HG03442 (cell line): ENCODE results near the gene KIF3C.
"Not testable (repeated sequence)": the region's sequence is repeated elsewhere in the genome, so short reads cannot be mapped to it uniquely, and the experiment has no call there.

Experiments used
- ATAC-seq: cut with Tn5 transposase; IDR thresholded peaks from one replicate; pipeline ENCODE4 v1.9.1; 2021; ENCODE audit warnings: mild to moderate bottlenecking, moderate library complexity; ENCODE audit not compliant: unreplicated experiment

The KIF3C gene

DNA sequence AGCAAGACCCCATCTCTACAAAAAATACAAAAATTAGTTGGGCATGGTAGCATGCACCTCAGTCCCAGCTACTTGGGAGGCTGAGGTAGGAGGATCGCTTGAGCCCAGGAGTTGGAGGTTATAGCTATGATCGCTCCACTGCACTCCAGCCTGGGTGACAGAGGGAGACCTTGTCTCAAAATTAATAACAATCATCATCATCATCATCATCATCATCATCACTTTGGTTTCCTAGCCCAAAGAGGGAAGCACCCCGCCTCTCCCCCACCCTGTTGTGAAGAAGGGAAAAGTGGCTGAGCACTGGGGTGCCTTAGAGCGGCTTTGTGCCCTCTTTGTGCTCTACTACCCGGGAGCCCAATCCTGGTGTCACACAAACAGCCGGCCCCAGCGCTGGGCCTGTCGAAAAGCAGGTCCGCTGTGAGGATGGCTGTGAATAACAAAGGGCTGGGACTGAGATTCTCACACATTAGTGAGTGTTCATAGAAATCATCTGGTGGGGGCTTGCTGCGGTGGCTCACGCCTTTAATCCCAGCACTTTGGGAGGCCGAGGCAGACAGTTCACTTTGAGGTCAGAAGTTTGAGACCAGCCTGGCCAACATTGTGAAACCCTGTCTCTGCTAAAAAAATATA is 61.4 kb downstream of the KIF3C start:
- ATAC-seq, result no peak

DNA sequence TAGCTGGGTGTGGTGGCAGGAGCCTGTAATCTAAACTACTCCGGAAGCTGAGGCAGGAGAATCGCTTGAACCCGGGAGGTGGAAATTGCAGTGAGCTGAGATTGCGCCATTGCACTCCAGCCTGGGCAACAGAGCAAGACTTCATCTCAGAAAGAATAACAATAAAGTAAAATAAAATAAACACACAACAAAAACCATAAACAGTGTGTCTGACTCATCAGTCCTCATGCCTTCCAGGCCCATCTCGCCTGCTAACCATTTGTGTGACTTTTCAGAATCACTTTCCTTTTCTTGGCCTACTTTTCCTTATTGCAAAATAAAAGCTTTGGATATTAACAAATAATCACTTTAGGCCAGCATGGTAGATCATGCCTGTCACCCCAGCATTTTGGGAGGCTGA is 62.0 kb downstream of the KIF3C start:
- ATAC-seq, result no peak

DNA sequence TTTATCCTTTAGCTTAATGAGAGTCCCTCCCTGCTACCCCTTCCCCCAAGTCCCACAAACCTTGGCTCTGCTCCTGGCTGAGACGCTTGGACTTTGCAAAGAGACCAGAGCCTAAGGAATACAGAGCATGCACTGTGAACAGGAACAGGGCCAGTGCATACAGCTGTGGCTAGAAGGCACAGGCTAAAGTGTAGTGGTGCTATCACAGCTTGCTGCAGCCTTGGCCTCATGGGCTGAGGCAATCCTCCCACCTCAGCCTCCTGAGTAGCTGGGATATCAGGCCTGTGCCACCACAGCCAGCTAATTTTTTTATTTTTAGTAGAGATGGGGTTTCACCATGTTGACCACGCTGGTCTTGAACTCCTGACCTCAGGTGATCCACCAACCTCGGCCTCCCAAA is 64.5 kb downstream of the KIF3C start:
- no peak for ATAC-seq

DNA sequence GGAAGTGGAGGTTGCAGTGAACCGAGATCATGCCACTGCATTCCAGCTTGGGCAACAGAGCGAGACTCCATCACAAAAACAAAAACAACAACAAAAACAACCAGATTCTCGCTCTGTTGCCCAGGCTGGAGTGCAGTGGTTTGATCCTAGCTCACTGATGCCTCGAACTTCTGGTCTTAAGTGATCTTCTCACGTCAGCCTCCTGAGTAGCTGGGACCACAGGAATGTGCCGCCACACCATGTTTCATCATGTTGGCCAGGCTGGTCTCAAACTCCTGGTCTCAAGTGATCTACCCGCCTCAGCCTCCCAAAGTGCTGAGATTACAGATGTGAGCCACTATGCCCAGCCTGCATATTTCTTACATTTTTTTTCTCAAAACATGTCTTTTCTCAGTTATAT is 64.9 kb downstream of the KIF3C start:
- not testable (repeated sequence) for ATAC-seq

DNA sequence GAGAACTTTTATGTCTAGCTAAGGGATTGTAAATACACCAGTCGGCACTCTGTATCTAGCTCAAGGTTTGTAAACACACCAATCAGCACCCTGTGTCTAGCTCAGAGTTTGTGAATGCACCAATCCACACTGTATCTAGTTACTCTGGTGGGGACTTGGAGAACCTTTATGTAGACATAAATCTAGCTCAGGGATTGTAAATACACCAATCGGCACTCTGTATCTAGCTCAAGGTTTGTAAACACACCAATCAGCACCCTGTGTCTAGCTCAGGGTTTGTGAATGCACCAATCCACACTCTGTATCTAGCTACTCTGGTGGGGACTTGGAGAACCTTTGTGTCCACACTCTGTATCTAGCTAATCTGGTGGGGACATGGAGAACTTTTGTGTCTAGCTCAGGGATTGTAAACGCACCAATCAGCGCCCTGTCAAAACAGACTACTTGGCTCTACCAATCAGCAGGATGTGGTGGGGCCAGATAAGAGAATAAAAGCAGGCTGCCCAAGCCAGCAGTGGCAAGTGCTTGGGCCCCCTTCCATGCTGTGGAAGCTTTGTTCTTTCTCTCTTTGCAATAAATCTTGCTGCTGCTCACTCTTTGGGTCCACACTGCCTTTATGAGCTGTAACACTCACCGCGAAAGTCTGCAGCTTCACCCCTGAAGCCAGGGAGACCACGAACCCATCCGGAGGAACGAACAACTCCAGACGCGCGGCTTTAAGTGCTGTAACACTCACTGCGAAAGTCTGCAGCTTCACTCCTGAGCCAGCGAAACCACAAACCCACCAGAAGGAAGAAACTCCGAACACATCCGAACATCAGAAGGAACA is 66.1 kb downstream of the KIF3C start:
- not testable (repeated sequence) for ATAC-seq

DNA sequence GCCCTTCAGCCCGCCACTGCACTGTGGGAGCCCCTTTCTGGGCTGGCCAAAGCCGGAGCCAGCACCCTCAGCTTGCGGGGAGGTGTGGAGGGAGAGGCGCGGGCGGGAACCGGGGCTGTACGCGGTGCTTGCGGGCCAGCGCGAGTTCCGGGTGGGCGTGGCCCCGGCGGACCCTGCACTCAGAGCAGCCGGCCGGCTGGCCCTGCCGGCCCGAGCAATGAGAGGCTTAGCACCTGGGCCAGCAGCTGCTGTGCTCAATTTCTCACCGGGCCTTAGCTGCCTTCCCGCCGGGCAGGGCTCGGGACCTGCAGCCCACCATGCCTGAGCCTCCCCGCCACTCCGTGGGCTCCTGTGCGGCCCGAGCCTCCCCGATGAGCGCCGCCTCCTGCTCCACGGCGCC is 66.9 kb downstream of the KIF3C start:
- ATAC-seq, result not testable (repeated sequence)

DNA sequence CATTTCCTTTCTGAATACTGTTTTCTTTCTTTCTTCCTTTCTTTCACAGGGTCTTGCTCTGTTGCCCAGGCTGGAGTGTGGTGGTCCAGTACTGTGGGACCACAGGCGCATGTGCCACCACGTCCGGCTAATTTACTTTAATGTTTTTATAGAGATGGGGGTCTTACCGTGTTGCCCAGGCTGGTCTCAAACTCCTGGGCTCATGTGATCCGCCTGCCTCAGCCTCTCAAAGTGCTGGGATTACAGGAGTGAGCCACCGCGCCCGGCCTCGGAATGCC is 68.7 kb downstream of the KIF3C start:
- ATAC-seq, result not testable (repeated sequence)

DNA sequence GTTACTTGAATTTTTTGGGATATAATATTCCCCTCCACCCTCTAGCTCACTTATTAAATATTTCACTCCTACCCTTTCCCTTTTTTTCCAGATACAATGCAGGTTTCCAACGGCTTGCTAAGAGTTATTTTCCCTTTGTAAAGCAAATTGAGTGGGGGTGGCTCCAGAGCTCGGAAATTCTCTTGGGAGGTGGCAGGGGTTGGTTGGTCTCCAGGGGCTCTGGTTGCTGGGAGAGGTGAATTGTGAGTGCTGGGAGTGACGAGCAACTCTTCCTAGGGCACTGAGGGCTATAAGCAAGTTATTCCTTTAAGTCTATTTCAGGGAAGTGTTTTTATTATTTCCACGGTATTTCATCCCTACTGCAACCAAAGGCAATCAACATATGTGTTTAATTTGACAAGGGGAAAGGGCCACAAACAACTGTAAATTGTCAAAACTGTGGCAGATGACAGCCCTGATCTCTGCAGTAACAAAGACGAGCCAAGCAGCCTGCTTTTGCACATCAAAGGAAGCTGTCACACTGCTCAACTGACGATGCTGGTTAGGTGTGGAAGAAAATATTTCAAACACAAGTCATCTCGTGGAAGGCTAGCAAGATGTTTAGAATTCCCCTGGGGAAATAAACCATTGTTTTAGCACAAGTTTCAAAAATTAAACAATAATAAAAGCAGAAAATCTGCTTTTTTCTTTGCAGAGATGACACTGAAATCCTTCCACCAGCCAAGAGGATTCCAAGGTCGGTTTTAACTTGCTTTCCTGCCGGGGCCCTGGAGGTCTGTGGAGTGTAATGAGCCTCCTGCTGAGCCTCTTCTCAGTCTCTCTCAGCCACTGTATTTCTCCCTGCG is 69.2 kb downstream of the KIF3C start:
- no peak for ATAC-seq

DNA sequence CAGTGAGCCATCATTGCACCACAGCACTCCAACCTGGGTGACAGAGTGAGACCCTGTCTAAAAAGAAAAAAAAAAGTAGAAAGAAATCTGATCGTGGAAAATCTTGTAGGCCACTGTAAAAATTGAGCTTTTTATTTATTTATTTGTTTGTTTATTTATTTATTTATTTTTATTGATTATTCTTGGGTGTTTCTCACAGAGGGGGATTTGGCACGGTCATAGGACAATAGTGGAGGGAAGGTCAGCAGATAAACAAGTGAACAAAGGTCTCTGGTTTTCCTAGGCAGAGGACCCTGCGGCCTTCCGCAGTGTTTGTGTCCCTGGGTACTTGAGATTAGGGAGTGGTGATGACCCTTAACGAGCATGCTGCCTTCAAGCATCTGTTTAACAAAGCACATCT is 72.7 kb downstream of the KIF3C start:
- ATAC-seq, result not testable (repeated sequence)

DNA sequence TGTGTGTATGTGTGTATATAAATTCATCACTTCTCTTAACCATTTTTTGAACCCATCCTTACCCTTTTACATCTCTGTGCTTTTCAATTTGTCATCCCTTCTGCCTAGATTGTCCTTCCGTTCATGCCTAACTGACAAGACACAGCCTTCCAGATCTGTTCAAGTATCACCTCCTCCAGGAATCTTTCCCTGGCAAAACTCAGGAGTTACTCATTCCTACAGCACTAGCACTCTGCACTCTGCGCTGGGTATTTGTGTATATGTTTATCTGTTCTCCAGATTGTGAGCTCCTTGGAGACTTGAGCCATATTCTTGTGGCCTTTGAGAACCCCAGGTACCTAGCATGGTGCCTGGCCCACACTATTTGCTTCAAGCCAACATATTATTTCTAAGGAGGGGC is 77.2 kb downstream of the KIF3C start:
- ATAC-seq, result no peak

DNA sequence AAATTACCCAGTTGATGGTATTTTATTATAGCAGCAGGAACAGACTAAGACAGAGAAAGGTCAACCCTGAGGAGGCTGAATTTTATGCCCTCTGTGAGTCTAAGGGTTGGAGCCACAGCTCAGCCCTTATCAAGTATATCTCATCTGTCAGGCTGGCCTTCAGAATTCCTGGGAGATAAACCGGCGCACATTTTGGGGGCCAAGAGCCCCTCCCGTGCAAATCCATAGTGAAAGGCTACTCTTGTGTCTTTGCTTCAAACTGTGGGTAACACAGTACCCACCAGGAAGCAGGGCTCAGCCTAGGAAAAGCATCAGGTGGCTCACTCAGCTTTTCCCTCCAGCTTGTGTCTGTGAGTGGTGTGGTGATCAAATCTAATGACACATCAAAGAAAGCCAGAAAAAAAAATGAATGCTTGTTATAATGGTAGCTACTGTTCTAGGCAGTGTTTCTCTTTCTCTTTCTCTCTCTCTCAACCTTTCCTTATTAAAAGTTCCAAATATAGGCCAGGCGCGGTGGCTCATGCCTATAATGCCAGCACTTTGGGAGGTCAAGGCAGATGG is 79.0 kb downstream of the KIF3C start:
- no peak for ATAC-seq

DNA sequence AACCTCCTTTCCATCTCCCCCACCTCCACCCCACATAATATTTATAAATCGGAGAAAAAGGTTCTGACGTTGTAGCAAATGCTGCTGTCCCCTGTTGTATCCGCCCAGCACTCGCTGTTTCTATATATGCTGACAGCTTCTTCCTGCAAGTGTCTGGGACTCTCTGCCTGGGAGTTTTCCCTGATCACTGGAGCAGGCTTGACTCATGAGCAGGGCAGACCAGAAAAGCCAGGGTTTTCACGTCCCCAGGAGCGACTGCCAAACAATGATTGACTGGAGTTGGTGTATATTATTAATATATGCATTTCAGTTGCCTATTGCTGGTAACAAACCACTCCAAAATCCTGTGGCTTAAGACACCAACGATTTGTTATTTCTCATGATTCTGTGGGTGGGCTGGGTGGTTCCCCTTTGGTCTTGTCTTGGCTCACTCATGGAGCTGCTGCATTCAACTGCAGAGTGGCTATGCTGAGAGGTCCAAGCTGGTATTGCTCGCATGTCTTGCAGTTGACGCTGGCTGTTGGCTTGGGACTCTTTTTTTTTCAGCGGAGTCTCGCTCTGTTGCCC is 82.8 kb downstream of the KIF3C start:
- ATAC-seq, result no peak

DNA sequence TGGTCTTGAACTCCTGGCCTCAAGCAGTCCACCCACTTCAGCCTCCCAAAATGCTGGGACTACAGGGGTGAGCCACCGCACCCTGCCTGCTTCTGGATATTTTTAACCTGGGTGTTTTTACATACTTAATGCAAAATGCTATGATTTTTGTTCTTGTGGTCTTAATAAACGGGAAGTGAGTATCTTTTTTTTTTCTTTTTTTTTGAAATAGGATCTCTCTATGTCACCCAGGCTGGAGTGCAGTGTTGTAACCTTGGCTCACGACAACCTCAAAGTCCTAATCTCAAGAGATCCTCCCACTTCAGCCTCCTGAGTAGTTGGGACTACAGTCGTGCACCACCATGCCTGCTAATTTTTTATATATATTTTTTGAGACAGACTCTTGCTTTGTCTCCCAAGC is 84.8 kb downstream of the KIF3C start:
- no peak for ATAC-seq

DNA sequence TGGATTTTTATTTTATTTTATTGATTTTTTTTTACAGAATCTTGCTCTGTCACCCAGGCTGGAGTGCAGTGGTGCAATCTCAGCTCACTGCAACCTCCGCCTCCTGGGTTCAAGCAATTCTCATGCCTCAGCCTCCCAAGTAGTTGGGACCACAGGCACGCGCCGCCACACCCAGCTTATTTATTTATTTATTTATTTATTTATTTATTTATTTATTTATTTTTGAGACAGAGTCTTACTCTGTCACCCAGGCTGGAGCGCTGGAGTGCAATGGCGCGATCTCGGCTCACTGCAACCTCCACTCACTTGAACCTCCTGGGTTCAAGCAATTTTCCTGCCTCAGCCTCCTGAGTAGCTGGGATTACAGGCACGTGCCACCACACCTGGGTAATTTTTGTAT is 86.0 kb downstream of the KIF3C start:
- ATAC-seq, result not testable (repeated sequence)

DNA sequence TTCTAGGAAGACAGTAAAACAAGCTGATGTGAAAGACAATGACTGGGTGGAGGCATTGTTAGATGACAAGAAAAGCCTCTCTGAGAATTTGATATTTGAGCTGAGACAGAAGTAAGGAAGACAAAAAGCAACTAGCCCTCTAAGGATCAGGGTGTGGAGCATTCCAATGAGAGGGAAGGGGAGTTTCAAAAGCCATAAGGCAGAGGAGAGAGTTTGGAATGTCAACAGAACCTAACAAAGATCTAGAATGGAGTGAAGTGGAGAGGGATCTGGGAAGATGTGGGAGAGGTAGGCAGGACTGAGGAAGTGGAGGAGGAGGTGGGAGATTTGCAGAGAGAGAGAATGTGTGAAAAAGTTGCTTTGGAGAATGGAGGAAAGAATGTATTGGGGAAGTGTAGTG is 86.7 kb downstream of the KIF3C start:
- no peak for ATAC-seq

DNA sequence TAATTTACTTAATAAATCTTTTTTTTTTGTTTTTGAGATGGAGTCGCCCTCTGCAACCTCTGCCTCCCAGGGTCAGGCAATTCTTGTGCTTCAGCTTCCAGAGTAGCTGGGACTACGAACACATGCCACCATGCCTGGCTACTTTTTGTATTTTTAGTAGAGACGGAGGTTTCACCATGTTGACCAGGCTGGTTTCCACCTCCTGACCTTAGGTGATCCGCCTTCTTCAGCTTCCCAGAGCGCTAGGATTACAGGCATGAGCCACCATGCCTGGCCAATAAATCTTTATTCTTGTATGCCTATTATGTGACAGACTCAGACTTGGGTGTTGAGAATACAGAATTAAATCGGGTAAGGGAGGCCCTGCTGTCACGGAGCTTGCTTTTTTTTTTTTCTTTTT is 87.3 kb downstream of the KIF3C start:
- ATAC-seq, result no peak

DNA sequence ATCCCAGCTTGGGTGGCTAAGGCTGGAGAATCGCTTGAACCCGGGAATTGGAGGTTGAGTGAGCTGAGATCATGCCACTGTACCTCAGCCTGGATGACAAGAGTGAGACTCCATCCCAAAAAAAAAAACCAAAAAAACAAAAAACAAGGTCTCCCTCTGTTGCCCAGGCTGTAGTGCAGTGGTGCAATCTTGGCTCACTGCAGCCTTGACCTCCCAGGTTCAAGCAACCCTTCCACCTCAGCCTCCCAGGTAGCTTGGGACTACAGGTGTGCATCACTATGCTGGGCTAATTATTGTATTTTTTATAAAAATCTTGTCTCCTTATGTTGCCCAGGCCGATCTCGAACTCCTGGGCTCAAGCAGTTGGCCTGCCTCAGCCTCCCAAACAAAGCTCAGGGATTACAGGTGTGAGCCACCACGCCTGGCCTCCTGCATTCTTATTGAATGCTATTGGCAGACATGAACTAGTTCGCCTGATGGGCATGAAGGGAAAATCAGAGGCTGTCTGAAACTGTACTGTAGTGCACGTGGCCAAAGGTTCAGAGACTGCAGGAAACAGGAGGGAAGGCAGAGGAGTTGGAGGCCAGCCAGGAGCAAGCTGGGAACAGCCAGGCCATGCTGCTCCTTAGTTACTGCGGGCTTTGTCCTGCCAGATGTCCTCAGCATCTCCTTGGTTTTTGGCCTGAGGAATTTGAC is 88.0 kb downstream of the KIF3C start:
- ATAC-seq, result no peak

DNA sequence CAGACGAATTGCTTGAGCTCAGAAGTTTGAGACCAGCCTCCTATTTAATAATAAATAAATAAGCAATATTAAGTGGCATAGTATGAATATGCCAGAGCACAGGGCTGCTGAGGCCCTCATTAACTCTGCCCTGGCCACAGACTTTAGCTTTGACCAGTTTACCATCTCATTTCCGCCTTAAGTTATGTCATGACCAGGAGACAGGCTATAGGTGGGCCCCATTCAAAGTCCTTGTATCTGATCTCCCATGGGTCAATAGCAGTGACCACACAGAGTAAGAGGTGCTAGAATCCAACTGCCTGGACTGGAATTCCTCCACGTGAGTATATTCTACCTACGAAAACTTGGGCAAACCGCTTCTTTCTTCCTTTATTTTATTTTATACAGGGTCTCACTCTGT is 90.6 kb downstream of the KIF3C start:
- ATAC-seq, result no peak

DNA sequence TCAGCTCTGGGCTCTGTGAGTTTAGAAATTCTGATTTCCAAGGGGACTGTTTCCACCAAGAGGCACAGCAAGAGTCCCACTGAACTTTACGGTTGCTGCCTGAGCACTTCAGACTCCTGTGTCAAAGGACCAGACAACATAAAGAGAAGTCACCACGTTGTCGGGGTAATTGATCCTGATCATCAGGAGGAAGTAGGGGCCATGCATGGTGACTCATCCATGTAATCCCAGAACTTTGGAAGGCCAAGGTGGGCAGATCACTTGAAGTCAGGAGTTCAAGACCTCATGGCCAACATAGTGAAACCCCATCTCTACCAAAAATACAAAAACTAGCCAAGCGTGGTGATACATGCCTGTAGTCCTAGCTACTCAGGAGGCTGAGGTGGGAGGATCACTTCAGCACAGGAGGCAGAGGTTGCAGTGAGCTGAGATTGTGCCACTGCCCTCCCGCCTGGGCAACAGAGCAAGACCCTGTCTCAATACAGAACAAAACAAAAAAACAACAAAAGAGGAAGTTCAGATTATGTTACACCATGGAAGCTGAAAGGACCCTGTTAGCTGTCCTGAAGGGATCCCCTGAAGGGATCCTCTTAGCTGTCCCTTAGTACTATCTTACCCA is 94.6 kb downstream of the KIF3C start:
- ATAC-seq, result no peak

DNA sequence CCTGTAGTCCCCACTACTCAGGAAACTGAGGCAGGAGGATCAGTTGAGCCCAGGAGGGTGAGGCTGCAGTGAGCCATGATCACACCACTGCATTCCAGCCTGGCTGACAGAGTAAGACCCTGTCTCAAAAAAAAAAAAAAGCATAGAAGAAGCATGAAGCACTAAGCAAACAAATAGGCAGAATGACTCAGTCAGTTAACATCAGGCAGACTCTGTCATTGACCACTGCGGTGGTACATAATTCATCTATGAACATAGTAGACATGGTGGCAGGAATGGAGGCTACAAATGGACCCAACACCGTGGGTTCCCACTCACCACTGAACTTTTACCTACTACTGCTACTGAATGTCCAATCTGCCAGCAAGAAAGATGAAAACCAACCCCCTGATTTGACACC is 96.4 kb downstream of the KIF3C start:
- no peak for ATAC-seq
